HepG2 (cell line): ENCODE results near the gene IQGAP2.

Source experiments
- MBD4 ChIP-seq: IDR thresholded peaks from 2 replicates; pipeline ENCODE4 v1.6.1; 2012; ENCODE audit warnings: low read length, inconsistent platforms, borderline replicate concordance
- PAX8 ChIP-seq: sonication (generic); formaldehyde crosslinking; IDR thresholded peaks from 2 replicates; pipeline ENCODE4 v1.8.0; 2022; ENCODE audit warnings: mild to moderate bottlenecking, missing genetic modification reagents, borderline replicate concordance
- POLR2A ChIP-seq, 2 experiments: IDR thresholded peaks; 2 replicates each; pipeline ENCODE4 v1.6.1; 2011; ENCODE audit warnings: low read depth in 2 of 2, low read length in 2 of 2, mild to moderate bottlenecking in 1 of 2, moderate library complexity in 1 of 2; ENCODE audit not compliant: insufficient read depth in 1 of 2
- POLR2AphosphoS5 ChIP-seq: IDR thresholded peaks from 2 replicates; pipeline ENCODE4 v1.6.1; 2012; ENCODE audit warnings: low read depth, low read length
- TEAD2 ChIP-seq: sonication (generic); formaldehyde crosslinking; IDR thresholded peaks from 2 replicates; pipeline ENCODE4 v1.9.0; 2021; ENCODE audit warnings: missing genetic modification reagents
- ZBTB7A ChIP-seq: sonication (generic); formaldehyde crosslinking; IDR thresholded peaks from 2 replicates; pipeline ENCODE4 v1.8.0; 2022; ENCODE audit warnings: mild to moderate bottlenecking, missing genetic modification reagents
- ZNF496 ChIP-seq: sonication (generic); formaldehyde crosslinking; IDR thresholded peaks from 2 replicates; pipeline ENCODE4 v1.8.1; 2023; ENCODE audit warnings: mild to moderate bottlenecking, moderate library complexity, missing genetic modification reagents; ENCODE audit not compliant: insufficient replicate concordance
- TF ChIP-seq, protein P1 (sequence below), 2 experiments: fragments of 450-650 bp in 1 of 2; sonication (generic) in 1 of 2; formaldehyde crosslinking in 1 of 2; IDR thresholded peaks; 2 replicates each; pipeline versions ENCODE4 v1.6.1 to v1.8.0; 2016 to 2022; ENCODE audit warnings: antibody characterized with exemption in 1 of 2, mild to moderate bottlenecking in 1 of 2, missing genetic modification reagents in 1 of 2
- TF ChIP-seq, protein P2 (sequence below): sonication (generic); formaldehyde crosslinking; IDR thresholded peaks from 2 replicates; pipeline ENCODE4 v1.5.0; 2020; ENCODE audit warnings: mild to moderate bottlenecking, missing genetic modification reagents, moderate library complexity

DNA sequence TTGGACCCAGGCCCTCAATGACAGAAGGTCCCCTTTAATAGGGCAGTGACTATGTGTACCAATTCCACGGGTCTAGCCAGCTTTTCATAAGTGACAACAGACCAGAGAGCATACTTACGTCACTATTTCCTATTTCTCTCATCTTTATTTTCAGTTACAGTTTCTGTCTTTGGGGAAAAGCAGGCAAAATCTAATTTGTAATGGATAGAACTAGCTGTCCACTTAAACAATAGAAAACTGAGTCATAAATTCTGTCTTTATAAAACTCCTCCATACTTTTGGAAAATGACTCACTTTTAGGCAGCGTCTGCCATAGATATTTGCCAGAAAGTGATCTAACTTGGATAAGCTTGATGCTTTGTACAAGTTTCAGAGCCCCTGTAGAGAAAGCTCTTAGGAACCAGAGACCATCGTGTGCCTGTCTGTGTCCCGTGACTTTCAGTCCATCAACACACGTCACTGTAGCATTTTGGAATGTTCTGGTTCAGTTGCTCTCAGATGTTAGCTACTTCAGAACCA, 118.2 kb downstream of the IQGAP2 start:
- no peak for TF ChIP-seq ZBTB7A (CRISPR knock-in tag)
- no peak for TF ChIP-seq MBD4
- TF ChIP-seq, protein P1, sequence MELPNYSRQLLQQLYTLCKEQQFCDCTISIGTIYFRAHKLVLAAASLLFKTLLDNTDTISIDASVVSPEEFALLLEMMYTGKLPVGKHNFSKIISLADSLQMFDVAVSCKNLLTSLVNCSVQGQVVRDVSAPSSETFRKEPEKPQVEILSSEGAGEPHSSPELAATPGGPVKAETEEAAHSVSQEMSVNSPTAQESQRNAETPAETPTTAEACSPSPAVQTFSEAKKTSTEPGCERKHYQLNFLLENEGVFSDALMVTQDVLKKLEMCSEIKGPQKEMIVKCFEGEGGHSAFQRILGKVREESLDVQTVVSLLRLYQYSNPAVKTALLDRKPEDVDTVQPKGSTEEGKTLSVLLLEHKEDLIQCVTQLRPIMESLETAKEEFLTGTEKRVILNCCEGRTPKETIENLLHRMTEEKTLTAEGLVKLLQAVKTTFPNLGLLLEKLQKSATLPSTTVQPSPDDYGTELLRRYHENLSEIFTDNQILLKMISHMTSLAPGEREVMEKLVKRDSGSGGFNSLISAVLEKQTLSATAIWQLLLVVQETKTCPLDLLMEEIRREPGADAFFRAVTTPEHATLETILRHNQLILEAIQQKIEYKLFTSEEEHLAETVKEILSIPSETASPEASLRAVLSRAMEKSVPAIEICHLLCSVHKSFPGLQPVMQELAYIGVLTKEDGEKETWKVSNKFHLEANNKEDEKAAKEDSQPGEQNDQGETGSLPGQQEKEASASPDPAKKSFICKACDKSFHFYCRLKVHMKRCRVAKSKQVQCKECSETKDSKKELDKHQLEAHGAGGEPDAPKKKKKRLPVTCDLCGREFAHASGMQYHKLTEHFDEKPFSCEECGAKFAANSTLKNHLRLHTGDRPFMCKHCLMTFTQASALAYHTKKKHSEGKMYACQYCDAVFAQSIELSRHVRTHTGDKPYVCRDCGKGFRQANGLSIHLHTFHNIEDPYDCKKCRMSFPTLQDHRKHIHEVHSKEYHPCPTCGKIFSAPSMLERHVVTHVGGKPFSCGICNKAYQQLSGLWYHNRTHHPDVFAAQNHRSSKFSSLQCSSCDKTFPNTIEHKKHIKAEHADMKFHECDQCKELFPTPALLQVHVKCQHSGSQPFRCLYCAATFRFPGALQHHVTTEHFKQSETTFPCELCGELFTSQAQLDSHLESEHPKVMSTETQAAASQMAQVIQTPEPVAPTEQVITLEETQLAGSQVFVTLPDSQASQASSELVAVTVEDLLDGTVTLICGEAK (IDR thresholded peaks at IDR 0.05), result no peak
- TF ChIP-seq, protein P1 (CRISPR knock-in tag; IDR thresholded peaks at IDR 0.05), result no peak
- TF ChIP-seq, protein P2, sequence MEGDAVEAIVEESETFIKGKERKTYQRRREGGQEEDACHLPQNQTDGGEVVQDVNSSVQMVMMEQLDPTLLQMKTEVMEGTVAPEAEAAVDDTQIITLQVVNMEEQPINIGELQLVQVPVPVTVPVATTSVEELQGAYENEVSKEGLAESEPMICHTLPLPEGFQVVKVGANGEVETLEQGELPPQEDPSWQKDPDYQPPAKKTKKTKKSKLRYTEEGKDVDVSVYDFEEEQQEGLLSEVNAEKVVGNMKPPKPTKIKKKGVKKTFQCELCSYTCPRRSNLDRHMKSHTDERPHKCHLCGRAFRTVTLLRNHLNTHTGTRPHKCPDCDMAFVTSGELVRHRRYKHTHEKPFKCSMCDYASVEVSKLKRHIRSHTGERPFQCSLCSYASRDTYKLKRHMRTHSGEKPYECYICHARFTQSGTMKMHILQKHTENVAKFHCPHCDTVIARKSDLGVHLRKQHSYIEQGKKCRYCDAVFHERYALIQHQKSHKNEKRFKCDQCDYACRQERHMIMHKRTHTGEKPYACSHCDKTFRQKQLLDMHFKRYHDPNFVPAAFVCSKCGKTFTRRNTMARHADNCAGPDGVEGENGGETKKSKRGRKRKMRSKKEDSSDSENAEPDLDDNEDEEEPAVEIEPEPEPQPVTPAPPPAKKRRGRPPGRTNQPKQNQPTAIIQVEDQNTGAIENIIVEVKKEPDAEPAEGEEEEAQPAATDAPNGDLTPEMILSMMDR, result no peak
- no peak for TF ChIP-seq PAX8 (CRISPR knock-in tag)
- TF ChIP-seq POLR2A (IDR thresholded peaks at IDR 0.05; ENCODE audit: insufficient read depth in 1 of 2, low read depth in 2 of 2, low read length in 2 of 2), result no peak
- TF ChIP-seq TEAD2 (CRISPR knock-in tag), result no peak
- TF ChIP-seq ZNF496 (CRISPR knock-in tag), result no peak
- TF ChIP-seq POLR2AphosphoS5, result no peak
